Bronchial epithelial cell (primary cell): ENCODE results near the gene ZFP1. TPM values are rescaled to one million over a fixed set of nuclear protein-coding genes. Genes with fewer than 3 reads are reported as not detected.

Source experiments
- DNase-seq: peaks from one replicate; pipeline ENCODE4 v3.0.0-alpha.2; 2010; ENCODE audit warnings: low read depth
- FAIRE-seq: peaks from 2 replicates; lab custom pipeline; 2011; peaks lifted over from hg19 to GRCh38; lab: Jason Lieb, UNC
- H3K27me3 ChIP-seq: 2 replicates; pipeline ENCODE4 v1.5.1; 2011; ENCODE audit warnings: low read length; ENCODE audit not compliant: control insufficient read depth, insufficient read depth
- H3K36me3 ChIP-seq: 2 replicates; pipeline ENCODE4 v1.5.1; 2011; ENCODE audit warnings: low read length; ENCODE audit not compliant: control insufficient read depth, insufficient read depth
- H3K4me3 ChIP-seq: 2 replicates; pipeline ENCODE4 v1.5.1; 2011; ENCODE audit warnings: mild to moderate bottlenecking, low read depth, low read length, control low read depth
- CTCF ChIP-seq: IDR thresholded peaks from 2 replicates; pipeline ENCODE4 v1.5.1; 2011; ENCODE audit warnings: mild to moderate bottlenecking, moderate library complexity, low read length, control low read depth, inconsistent platforms; ENCODE audit not compliant: insufficient read depth, severe bottlenecking
- total RNA-seq: library from RNA; depleted of rRNA; stranded (reverse); fragments of >200 nt; gene quantifications from 2 replicates; pipeline ENCODE4 v1.2.1, GENCODE V29; 2014

Gene ZFP1
- total RNA-seq, 1 donor from 2014 or later: 10.5 TPM

GRCh38 chr16:75107505-75107904 is 40.8 kb upstream of the ZFP1 start:
- Histone ChIP-seq H3K4me3 (no peak overlapping the region), H3K27me3 (no peaks in the 10 kb centered on the region), H3K36me3 (peaks cover 6% of the 10 kb centered on the region)
- TF ChIP-seq CTCF: no peak
- FAIRE-seq (no peak), DNase-seq (no peak)

- no peak for FAIRE-seq
- peaks cover 6% of the 10 kb centered on the region for H3K36me3 ChIP-seq
- peak; percentile 98 for DNase-seq
- no peak overlapping the region for H3K4me3 ChIP-seq
- TF ChIP-seq CTCF: no peak
- H3K27me3 ChIP-seq: no peaks in the 10 kb centered on the region
These were observed 39.3 kb upstream of the ZFP1 start for GRCh38 chr16:75108792-75109731.

- FAIRE-seq: no peak
- TF ChIP-seq CTCF: peak; percentile 22
- no peak overlapping the region for H3K4me3 ChIP-seq
- H3K27me3 ChIP-seq: no peaks in the 10 kb centered on the region
- DNase-seq: no peak
- peaks cover 5% of the 10 kb centered on the region for H3K36me3 ChIP-seq
These were observed 38.5 kb upstream of the ZFP1 start for GRCh38 chr16:75109732-75110243.

GRCh38 chr16:75110637-75111513 is 37.4 kb upstream of the ZFP1 start:
- peak; percentile 96 for TF ChIP-seq CTCF
- peak; percentile 76 for DNase-seq
- no peak for FAIRE-seq
- peak overlapping the region; percentile 1 for H3K4me3 ChIP-seq
- H3K36me3 ChIP-seq: no peaks in the 10 kb centered on the region
- no peaks in the 10 kb centered on the region for H3K27me3 ChIP-seq

- no peaks in the 10 kb centered on the region for H3K36me3 ChIP-seq
- no peaks in the 10 kb centered on the region for H3K27me3 ChIP-seq
- FAIRE-seq (no peak), DNase-seq (no peak)
- no peak for TF ChIP-seq CTCF
- H3K4me3 ChIP-seq: no peak overlapping the region
These were observed 36.8 kb upstream of the ZFP1 start for GRCh38 chr16:75111514-75111940.
